Fibroblast of the conjunctiva (primary cell): ENCODE measurements around the gene ZKSCAN8.

Experiments used
- DNase-seq: peaks from one replicate; pipeline ENCODE4 v3.0.0-alpha.2; 2010; ENCODE audit warnings: low read depth

The ZKSCAN8 gene

GRCh38 chr6:28206928-28207509, 65.3 kb downstream of the ZKSCAN8 start:
- DNase-seq: no peak

GRCh38 chr6:28207510-28208110, 65.9 kb downstream of the ZKSCAN8 start:
- no peak for DNase-seq

GRCh38 chr6:28208111-28208659, 66.5 kb downstream of the ZKSCAN8 start:
- DNase-seq: no peak
